RWPE2 (cell line): ENCODE results near the gene FOXJ3.

Experiments
- ATAC-seq: fragments of 200-7000 bp; cut with Tn5 transposase; 3 replicates; pipeline ENCODE4 v1.9.1; 2021; ENCODE audit warnings: low read depth
- DNase-seq: peaks from one replicate; pipeline ENCODE4 v3.0.0-alpha.2; 2020; ENCODE audit warnings: low spot score
- H3K27ac ChIP-seq: fragments of 450-650 bp; 2 replicates; pipeline ENCODE4 v1.5.1; 2017; ENCODE audit warnings: mild to moderate bottlenecking; ENCODE audit not compliant: poor library complexity, severe bottlenecking
- H3K27me3 ChIP-seq: fragments of 250-450 bp; sonication (Bioruptor Pico); 2 replicates; pipeline ENCODE4 v1.5.1; 2021; ENCODE audit warnings: mild to moderate bottlenecking, moderate library complexity; ENCODE audit not compliant: insufficient read depth, poor library complexity, severe bottlenecking
- H3K36me3 ChIP-seq: fragments of 250-450 bp; sonication (Bioruptor Pico); 2 replicates; pipeline ENCODE4 v1.5.1; 2020; ENCODE audit warnings: low read depth, mild to moderate bottlenecking, moderate library complexity
- H3K4me1 ChIP-seq: fragments of 250-450 bp; sonication (Bioruptor Pico); 2 replicates; pipeline ENCODE4 v1.5.1; 2021; ENCODE audit warnings: mild to moderate bottlenecking, moderate library complexity; ENCODE audit not compliant: insufficient read depth, poor library complexity, severe bottlenecking
- H3K4me3 ChIP-seq: fragments of 250-450 bp; sonication (Bioruptor Pico); 2 replicates; pipeline ENCODE4 v1.5.1; 2021; ENCODE audit warnings: mild to moderate bottlenecking, moderate library complexity; ENCODE audit not compliant: severe bottlenecking
- H3K9me3 ChIP-seq: fragments of 250-450 bp; sonication (Bioruptor Pico); 2 replicates; pipeline ENCODE4 v1.5.1; 2021; ENCODE audit warnings: mild to moderate bottlenecking, moderate library complexity; ENCODE audit not compliant: severe bottlenecking
- CTCF ChIP-seq: fragments of 450-650 bp; IDR thresholded peaks from one replicate; pipeline ENCODE4 v1.5.1; 2017; ENCODE audit warnings: mild to moderate bottlenecking, moderate library complexity; ENCODE audit not compliant: poor library complexity, severe bottlenecking

FOXJ3 gene

DNA sequence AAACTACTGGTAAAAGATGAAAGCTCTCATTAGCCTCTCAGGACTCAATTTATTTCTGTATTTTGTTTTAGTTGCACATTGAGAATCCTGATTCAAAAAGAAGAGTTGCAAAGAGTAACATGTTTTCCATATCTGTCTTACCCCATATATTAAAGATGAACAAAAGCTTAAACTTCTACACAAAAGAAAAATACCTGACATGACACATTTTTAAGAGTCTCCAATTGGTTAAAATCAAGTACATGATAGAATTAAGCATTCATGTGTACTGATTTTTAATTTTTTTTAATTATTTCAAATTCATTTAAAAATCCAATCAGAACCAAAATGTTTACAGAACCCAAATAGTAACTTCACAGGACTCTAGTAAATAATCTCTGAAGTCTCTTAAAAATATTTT is 72.0 kb downstream of the FOXJ3 start:
- H3K9me3 ChIP-seq = no peaks in the 10 kb centered on the region
- TF ChIP-seq CTCF = no peak
- DNase-seq = no peak
- H3K36me3 ChIP-seq = peaks cover 19% of the 10 kb centered on the region
- ATAC-seq = no peak
- no peak overlapping the region for H3K4me3 ChIP-seq
- no peak overlapping the region for H3K27ac ChIP-seq
- H3K4me1 ChIP-seq = peaks cover 15% of the 10 kb centered on the region
- H3K27me3 ChIP-seq = no peaks in the 10 kb centered on the region

- Histone ChIP-seq H3K27ac (no peak overlapping the region), H3K4me3 (no peak overlapping the region), H3K27me3 (no peaks in the 10 kb centered on the region), H3K9me3 (no peaks in the 10 kb centered on the region), H3K4me1 (peaks cover 8% of the 10 kb centered on the region), H3K36me3 (peaks cover 19% of the 10 kb centered on the region)
- DNase-seq (no peak), ATAC-seq (no peak)
- no peak for TF ChIP-seq CTCF
Observed at GRCh38 chr1:42260376-42261070, 74.5 kb downstream of the FOXJ3 start.

- TF ChIP-seq CTCF = no peak
- Histone ChIP-seq H3K27me3 (no peaks in the 10 kb centered on the region), H3K27ac (no peak overlapping the region), H3K9me3 (no peaks in the 10 kb centered on the region), H3K4me3 (no peak overlapping the region), H3K4me1 (peaks cover 8% of the 10 kb centered on the region), H3K36me3 (peaks cover 11% of the 10 kb centered on the region)
- ATAC-seq (no peak), DNase-seq (no peak)
Observed at GRCh38 chr1:42259739-42260064, 75.3 kb downstream of the FOXJ3 start.

- TF ChIP-seq CTCF = no peak
- Histone ChIP-seq H3K4me3 (no peak overlapping the region), H3K9me3 (no peaks in the 10 kb centered on the region), H3K27ac (no peak overlapping the region), H3K36me3 (peaks cover 6% of the 10 kb centered on the region), H3K4me1 (peaks cover 8% of the 10 kb centered on the region), H3K27me3 (no peaks in the 10 kb centered on the region)
- ATAC-seq (peak; percentile 38; the same call in 1 of the 3 replicates), DNase-seq (no peak)
Observed at GRCh38 chr1:42259059-42259738, 75.8 kb downstream of the FOXJ3 start.

DNA sequence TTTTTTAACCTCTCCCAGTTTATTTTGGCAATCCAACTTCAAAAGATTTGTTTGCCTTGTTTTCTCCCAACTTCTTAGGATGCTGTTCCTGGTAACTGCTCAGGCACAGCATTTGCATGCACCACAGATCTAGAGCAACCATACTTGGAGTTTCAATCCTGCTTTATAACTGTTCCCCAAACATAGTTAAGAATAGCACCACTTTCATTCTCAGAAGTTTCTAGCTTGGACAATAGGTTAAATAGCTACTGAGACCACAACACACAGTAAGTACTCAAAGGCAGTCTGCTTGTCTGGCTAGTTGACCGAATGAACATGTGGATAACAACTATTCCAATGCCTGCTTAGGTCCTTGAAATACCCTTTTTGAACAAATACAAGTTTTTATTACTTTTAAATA is 76.8 kb downstream of the FOXJ3 start:
- Histone ChIP-seq H3K9me3 (no peaks in the 10 kb centered on the region), H3K36me3 (peaks cover 4% of the 10 kb centered on the region), H3K27me3 (no peaks in the 10 kb centered on the region), H3K27ac (no peak overlapping the region), H3K4me3 (no peak overlapping the region), H3K4me1 (peaks cover 8% of the 10 kb centered on the region)
- DNase-seq (no peak), ATAC-seq (no peak)
- TF ChIP-seq CTCF = no peak
